Thyroid gland (tissue), 4 donors: ENCODE data around the gene CFAP299. TPM values are rescaled to one million over a fixed set of nuclear protein-coding genes. Genes with fewer than 3 reads are reported as not detected.
"Not testable (repeated sequence)": the region's sequence is repeated elsewhere in the genome, so short reads cannot be mapped to it uniquely, and the experiment has no call there.

Experiments used
- DNase-seq, 2 donors: peaks; one replicate each; pipeline ENCODE4 v3.0.0-alpha.2; 2019
- H3K27ac ChIP-seq, 3 donors: fragments of 200-600 bp; sonication (generic); 1 replicate in 2 of 3; 2 replicates in 1 of 3; pipeline ENCODE4 v1.5.1; 2016 to 2019; ENCODE audit warnings: mild to moderate bottlenecking in 1 of 3, moderate library complexity in 1 of 3
- H3K27me3 ChIP-seq: fragments of 200-600 bp; sonication (generic); one replicate; pipeline ENCODE4 v1.5.1; 2019
- H3K36me3 ChIP-seq, 2 donors: fragments of 200-600 bp; sonication (generic); one replicate each; pipeline ENCODE4 v1.5.1; 2016 to 2019
- H3K4me1 ChIP-seq, 2 donors: fragments of 200-600 bp; sonication (generic); one replicate each; pipeline ENCODE4 v1.5.1; 2017 to 2019
- H3K4me3 ChIP-seq, 3 donors: fragments of 200-600 bp; sonication (generic); replicated peaks in 1 of 3; 1 replicate in 2 of 3; 2 replicates in 1 of 3; pipeline ENCODE4 v1.5.1; 2016; ENCODE audit warnings: mild to moderate bottlenecking in 1 of 3
- H3K9me3 ChIP-seq: fragments of 200-600 bp; sonication (generic); one replicate; pipeline ENCODE4 v1.5.1; 2017
- CTCF ChIP-seq, 6 experiments: fragments of 200-600 bp in 3 of 6; fragments of 450-650 bp in 3 of 6; sonication (generic) in 3 of 6; IDR thresholded peaks; one replicate each; pipeline ENCODE4 v1.5.1; 2016 to 2019; ENCODE audit warnings: antibody characterized with exemption in 6 of 6, mild to moderate bottlenecking in 2 of 6, inconsistent platforms in 1 of 6, moderate library complexity in 1 of 6
- POLR2A ChIP-seq, 2 donors: fragments of 450-650 bp; IDR thresholded peaks; one replicate each; pipeline ENCODE4 v1.6.1; 2017; ENCODE audit warnings: antibody characterized with exemption in 2 of 2, mild to moderate bottlenecking in 2 of 2, moderate library complexity in 1 of 2
- WGBS, 2 donors: methylation state at CpG; one replicate each; pipeline ENCODE4 v1.1.5; 2017; 5-methylcytosine and 5-hydroxymethylcytosine counted together
- intact Hi-C: fragments of 100-400 bp; cut with DNase I; formaldehyde crosslinking; loops from one replicate; pipeline ENCODE4 v1.15.1; 2023
- total RNA-seq, 4 donors: library from RNA; depleted of rRNA; stranded (reverse); fragments of >200 nt; gene quantifications; one replicate each; pipeline ENCODE4 v1.2.3, GENCODE V29; 2016

Gene CFAP299
- total RNA-seq, 4 donors from 2014 or later = 1.3 to 2.8 (median 2.7) TPM; not detected in 1

- H3K27ac ChIP-seq = no peak overlapping the region
Observed at GRCh38 chr4:80730158-80730557, 394.6 kb downstream of the CFAP299 start.

GRCh38 chr4:80731436-80731835 is 395.9 kb downstream of the CFAP299 start:
- no peak for TF ChIP-seq POLR2A (IDR thresholded peaks at IDR 0.05)
- no peak for TF ChIP-seq CTCF (IDR thresholded peaks at IDR 0.05)
- Histone ChIP-seq H3K4me1 (no peaks in the 10 kb centered on the region), H3K9me3 (no peaks in the 10 kb centered on the region), H3K27ac (no peak overlapping the region), H3K36me3 (no peaks in the 10 kb centered on the region), H3K27me3 (no peaks in the 10 kb centered on the region), H3K4me3 (no peak overlapping the region)
- 55 to 63% methylated on average over 1 of the region's 1 CpG for WGBS, 2 donors
- DNase-seq = no peak
- intact Hi-C loops = no loop called here

More at GRCh38 chr4:80730158-80730557, 394.6 kb downstream of the CFAP299 start:
- no peak overlapping the region for H3K4me3 ChIP-seq
- no peaks in the 10 kb centered on the region for H3K36me3 ChIP-seq
- intact Hi-C loops = no loop called here
- DNase-seq = peak in 1 of 2 donors; percentile 23
- H3K27me3 ChIP-seq = no peaks in the 10 kb centered on the region
- 38 to 67% methylated on average over 1 of the region's 1 CpG for WGBS, 2 donors
- no peak for TF ChIP-seq CTCF (IDR thresholded peaks at IDR 0.05)
- TF ChIP-seq POLR2A (IDR thresholded peaks at IDR 0.05) = no peak
- no peaks in the 10 kb centered on the region for H3K4me1 ChIP-seq
- no peaks in the 10 kb centered on the region for H3K9me3 ChIP-seq

GRCh38 chr4:80732010-80732409 is 396.5 kb downstream of the CFAP299 start:
- intact Hi-C loops = no loop called here
- TF ChIP-seq POLR2A (IDR thresholded peaks at IDR 0.05) (no peak), CTCF (IDR thresholded peaks at IDR 0.05) (no peak)
- Histone ChIP-seq H3K4me3 (no peak overlapping the region), H3K4me1 (no peaks in the 10 kb centered on the region), H3K27me3 (no peaks in the 10 kb centered on the region), H3K9me3 (no peaks in the 10 kb centered on the region), H3K36me3 (no peaks in the 10 kb centered on the region), H3K27ac (no peak overlapping the region)
- DNase-seq = no peak
- WGBS, 2 donors = 14 to 16% methylated on average over 1 of the region's 1 CpG

- DNase-seq = no peak
- TF ChIP-seq CTCF (IDR thresholded peaks at IDR 0.05) = no peak
- no peak for TF ChIP-seq POLR2A (IDR thresholded peaks at IDR 0.05)
- no peaks in the 10 kb centered on the region for H3K4me1 ChIP-seq
- H3K27ac ChIP-seq = no peak overlapping the region
- H3K36me3 ChIP-seq = no peaks in the 10 kb centered on the region
- no peaks in the 10 kb centered on the region for H3K9me3 ChIP-seq
- WGBS, 2 donors = 59 to 73% methylated on average over 2 of the region's 2 CpGs
- no peaks in the 10 kb centered on the region for H3K27me3 ChIP-seq
- intact Hi-C loops = no loop called here
- no peak overlapping the region for H3K4me3 ChIP-seq
Observed at GRCh38 chr4:80740375-80740774, 404.8 kb downstream of the CFAP299 start.

- H3K36me3 ChIP-seq, H3K27ac ChIP-seq, H3K4me3 ChIP-seq, intact Hi-C loops, H3K27me3 ChIP-seq, H3K9me3 ChIP-seq, H3K4me1 ChIP-seq, DNase-seq: not testable (repeated sequence)
- 89 to 92% methylated on average over 6 of the region's 6 CpGs for WGBS, 2 donors
Observed at GRCh38 chr4:80749558-80749957, 414.0 kb downstream of the CFAP299 start.

- Histone ChIP-seq H3K36me3 (no peaks in the 10 kb centered on the region), H3K4me1 (no peaks in the 10 kb centered on the region), H3K4me3 (no peak overlapping the region), H3K27me3 (no peaks in the 10 kb centered on the region), H3K27ac (no peak overlapping the region), H3K9me3 (no peaks in the 10 kb centered on the region)
- TF ChIP-seq POLR2A (IDR thresholded peaks at IDR 0.05) (no peak), CTCF (IDR thresholded peaks at IDR 0.05) (no peak)
- no peak for DNase-seq
- intact Hi-C loops = no loop called here
Observed at GRCh38 chr4:80751200-80751599, 415.7 kb downstream of the CFAP299 start.
